Measurements from ENCODE around the gene PIKFYVE.

DNA sequence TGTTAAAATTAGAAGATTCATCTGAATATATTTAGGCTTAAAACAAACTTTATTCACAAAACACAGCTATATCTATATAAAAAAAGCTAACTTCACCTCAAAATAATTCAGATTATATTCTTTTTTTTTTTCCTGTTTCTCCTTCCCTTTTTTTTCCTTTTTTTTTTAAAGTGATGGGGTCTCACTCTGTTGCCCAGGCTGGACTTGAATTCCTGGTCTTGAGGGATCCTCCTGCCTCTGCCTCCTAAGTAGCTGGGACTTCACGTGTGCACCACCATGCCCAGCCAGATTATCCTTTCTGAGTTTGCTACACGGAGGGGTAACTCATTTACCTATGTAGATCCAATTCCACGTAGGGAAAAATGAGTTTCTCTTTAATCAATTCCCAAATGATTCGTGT is 15.0 kb upstream of the PIKFYVE start:
- TF ChIP-seq CTCF (optimal IDR thresholded peaks at IDR 0.05 in 1 of 3, IDR thresholded peaks at IDR 0.05 in 1 of 3, conservative IDR thresholded peaks at IDR 0.05 in 1 of 3; ENCODE audit: extremely low read depth in 1 of 3, insufficient read depth in 2 of 3, low read length in 3 of 3), result no peak
- no peak for TF ChIP-seq EZH2 (IDR thresholded peaks at IDR 0.05; ENCODE audit: low read length)
